HepG2 (cell line): ENCODE measurements around the gene IL17RB. TPM values are rescaled to one million over a fixed set of nuclear protein-coding genes. Genes with fewer than 3 reads are reported as not detected.
A peak's percentile ranks its signal among the peaks of the same experiment; 100 is the strongest.

ENCODE experiments used
- ATAC-seq: fragments of 200-7000 bp; cut with Tn5 transposase; 3 replicates; pipeline ENCODE4 v1.9.1; 2020; ENCODE audit warnings: mild to moderate bottlenecking, moderate library complexity
- BruUV-seq: library from RNA; stranded (reverse); fragments of 400-500 nt; replicated peaks from 2 replicates; lab custom pipeline; 2021; lab: Mats Ljungman, UMichigan
- CTCF ChIA-PET: fragments of 300-600 bp; formaldehyde crosslinking; extraction: SDS; loops from one replicate; lab custom pipeline; 2021; ENCODE audit warnings: low total read pairs, inconsistent platforms, low intra/inter-chr PET ratio; lab: Yijun Ruan, JAX
- POLR2A ChIA-PET: fragments of 350-600 bp; sonication (Branson Sonifier 250); formaldehyde crosslinking; loops from one replicate; lab custom pipeline; 2020; ENCODE audit warnings: antibody characterized with exemption, inconsistent platforms; lab: Yijun Ruan, JAX
- DNase-seq: peaks from one replicate; pipeline ENCODE4 v3.0.0-alpha.2; 2015; ENCODE audit warnings: low spot score
- FAIRE-seq: peaks from 3 replicates; lab custom pipeline; 2011; peaks lifted over from hg19 to GRCh38; lab: Jason Lieb, UNC
- H2AFZ ChIP-seq: one replicate; pipeline ENCODE4 v1.6.1; 2011; ENCODE audit warnings: low read length, inconsistent platforms
- H3K27ac ChIP-seq: fragments of 300-600 bp; 3 replicates; pipeline ENCODE4 v1.8.0; 2011; ENCODE audit warnings: mixed run types, mild to moderate bottlenecking, mixed read lengths, low read length, inconsistent platforms; ENCODE audit not compliant: insufficient read depth; ENCODE audit errors: extremely low read length
- H3K27me3 ChIP-seq, 2 experiments: fragments of 200-600 bp in 1 of 2; 2 replicates in 1 of 2; 3 replicates in 1 of 2; pipeline versions ENCODE4 v1.6.0 to v1.8.0; 2011; ENCODE audit warnings: low read length in 2 of 2, mild to moderate bottlenecking in 2 of 2, moderate library complexity in 2 of 2, inconsistent platforms in 1 of 2; ENCODE audit not compliant: insufficient read depth in 2 of 2, control insufficient read depth in 1 of 2
- H3K36me3 ChIP-seq, 2 experiments: fragments of 200-600 bp in 1 of 2; replicated peaks in 1 of 2; 2 replicates in 1 of 2; 3 replicates in 1 of 2; pipeline versions ENCODE4 v1.5.1 to v1.8.0; 2011; ENCODE audit warnings: low read length in 2 of 2, inconsistent platforms in 1 of 2; ENCODE audit not compliant: insufficient read depth in 2 of 2, control insufficient read depth in 1 of 2
- H3K4me1 ChIP-seq: 2 replicates; pipeline ENCODE4 v1.5.1; 2012; ENCODE audit warnings: low read length, inconsistent platforms; ENCODE audit not compliant: insufficient read depth
- H3K4me2 ChIP-seq: 2 replicates; pipeline ENCODE4 v1.6.0; 2011; ENCODE audit warnings: low read depth, low read length, inconsistent platforms
- H3K4me3 ChIP-seq, 3 experiments: fragments of 200-600 bp in 1 of 3; sonication (generic), shearing (Covaris generic) in 1 of 3; replicated peaks in 1 of 3; 2 replicates each; pipeline ENCODE4 v1.5.1; 2011 to 2016; ENCODE audit warnings: low read length in 3 of 3, inconsistent platforms in 2 of 3, low read depth in 2 of 3, mild to moderate bottlenecking in 2 of 3, control low read depth in 1 of 3, mixed read lengths in 1 of 3; ENCODE audit not compliant: insufficient read depth in 1 of 3
- H3K79me2 ChIP-seq: one replicate; pipeline ENCODE4 v1.6.1; 2011; ENCODE audit warnings: low read length, inconsistent platforms; ENCODE audit not compliant: insufficient read depth
- H3K9ac ChIP-seq: 2 replicates; pipeline ENCODE4 v1.6.0; 2011; ENCODE audit warnings: mild to moderate bottlenecking, low read depth, low read length, inconsistent platforms; ENCODE audit not compliant: insufficient read depth
- H3K9me3 ChIP-seq: 2 replicates; pipeline ENCODE4 v1.5.1; 2012; ENCODE audit warnings: mild to moderate bottlenecking, low read length
- H4K20me1 ChIP-seq: 2 replicates; pipeline ENCODE4 v1.6.0; 2011; ENCODE audit warnings: inconsistent platforms, mild to moderate bottlenecking, low read length, moderate library complexity; ENCODE audit not compliant: insufficient read depth
- CHCHD3 ChIP-seq: sonication (generic); formaldehyde crosslinking; IDR thresholded peaks from 2 replicates; pipeline ENCODE4 v1.8.0; 2022; ENCODE audit warnings: mild to moderate bottlenecking, missing genetic modification reagents, moderate library complexity
- FOXO4 ChIP-seq: sonication (generic); formaldehyde crosslinking; conservative IDR thresholded peaks from 2 replicates; pipeline ENCODE4 v1.8.1; 2023; ENCODE audit warnings: missing genetic modification reagents
- SIX4 ChIP-seq: sonication (generic); formaldehyde crosslinking; IDR thresholded peaks from 2 replicates; pipeline ENCODE4 v1.4.0; 2020; ENCODE audit warnings: missing genetic modification reagents
- ZNF335 ChIP-seq: sonication (generic); formaldehyde crosslinking; IDR thresholded peaks from 2 replicates; pipeline ENCODE4 v1.4.0; 2020; ENCODE audit warnings: missing genetic modification reagents
- ZNF746 ChIP-seq: sonication (generic); formaldehyde crosslinking; IDR thresholded peaks from 2 replicates; pipeline ENCODE4 v1.8.0; 2022; ENCODE audit warnings: mild to moderate bottlenecking, missing genetic modification reagents
- ZNF782 ChIP-seq: sonication (generic); formaldehyde crosslinking; IDR thresholded peaks from 2 replicates; pipeline ENCODE4 v1.4.0; 2020; ENCODE audit warnings: missing genetic modification reagents, mild to moderate bottlenecking, borderline replicate concordance
- ZNF850 ChIP-seq: sonication (generic); formaldehyde crosslinking; conservative IDR thresholded peaks from 2 replicates; pipeline ENCODE4 v1.9.0; 2021; ENCODE audit warnings: mild to moderate bottlenecking, missing genetic modification reagents
- WGBS: methylation state at CpG from one replicate; pipeline ENCODE4 v1.1.6; 2017; ENCODE audit warnings: low lambda C conversion rate; 5-methylcytosine and 5-hydroxymethylcytosine counted together
- in situ Hi-C: cut with HindIII; loops from 2 replicates; pipeline ENCODE4 v1.10.0; 2017; ENCODE audit warnings: low pct_unique_long_range_greater_than_20kb; ENCODE audit not compliant: extremely low pct_ligation_motif_present
- intact Hi-C: fragments of 100-400 bp; cut with micrococcal nuclease; formaldehyde crosslinking; loops from one replicate; pipeline ENCODE4 v1.10.0; 2022; ENCODE audit not compliant: unreplicated experiment
- polyA plus RNA-seq, 8 experiments: library from polyadenylated mRNA; depleted of rRNA in 3 of 8; stranded (reverse) in 7 of 8; unstranded in 1 of 8; fragments of >200 nt; fragmentation: Illumina TruSeq in 4 of 8; extraction: Trizol in 4 of 8; gene quantifications; 2 replicates each; pipeline versions ENCODE4 v1.2.1 to v1.2.3, GENCODE V29; 2011 to 2016; ENCODE audit warnings: low read depth in 4 of 8, missing spikeins in 1 of 8, mixed read lengths in 1 of 8; ENCODE audit not compliant: insufficient read depth in 1 of 8
- total RNA-seq, 5 experiments: library from RNA; depleted of rRNA; stranded (reverse); fragments of >200 nt; fragmentation: Illumina TruSeq; extraction: Trizol; gene quantifications; 2 replicates each; pipeline ENCODE4 v1.2.3, GENCODE V29; 2016; ENCODE audit warnings: low read depth in 1 of 5
- TF ChIP-seq, protein P1 (sequence below): sonication (generic); formaldehyde crosslinking; IDR thresholded peaks from 2 replicates; pipeline ENCODE4 v1.4.0; 2020; ENCODE audit warnings: missing genetic modification reagents, borderline replicate concordance
- TF ChIP-seq, protein P2 (sequence below): sonication (generic); formaldehyde crosslinking; IDR thresholded peaks from 2 replicates; pipeline ENCODE4 v1.9.0; 2022; ENCODE audit warnings: low read depth, missing genetic modification reagents

The IL17RB gene
- total and polyA plus RNA-seq, 2 of the 13 experiments (the other 11 are each of a cell fraction or from before 2014, with no cell fraction given): 130 to 190 TPM

GRCh38 chr3:53823956-53824657 is 22.3 kb upstream of the IL17RB start:
- Histone ChIP-seq H3K4me1 (peaks cover 77% of the 10 kb centered on the region), H2AFZ (no peak overlapping the region), H3K36me3 (peaks cover 44 to 98% of the 10 kb centered on the region in 2 experiments), H3K4me3 (no peak overlapping the region), H3K9me3 (no peaks in the 10 kb centered on the region), H3K79me2 (peaks cover 52% of the 10 kb centered on the region), H3K9ac (no peak overlapping the region), H3K27me3 (no peaks in the 10 kb centered on the region), H3K27ac (no peak overlapping the region), H4K20me1 (peaks cover 56% of the 10 kb centered on the region), H3K4me2 (no peak overlapping the region)
- no peak for DNase-seq
- ChIA-PET POLR2A (interaction anchor here (1.4 to 1.7 kb wide), 2 partner anchors 17 to 21 kb away, joined by 3 to 5 read pairs; no protein-coding TSS in a partner anchor), CTCF (no interaction called here)
- no TSS peak for BruUV-seq
- in situ Hi-C loops (no loop called here), intact Hi-C loops (no loop called here)
- FAIRE-seq: no peak
- 92% methylated on average over 10 of the region's 10 CpGs for WGBS
- peak; percentile 7; the same call in 2 of the 3 replicates for ATAC-seq
- TF ChIP-seq, protein P1, sequence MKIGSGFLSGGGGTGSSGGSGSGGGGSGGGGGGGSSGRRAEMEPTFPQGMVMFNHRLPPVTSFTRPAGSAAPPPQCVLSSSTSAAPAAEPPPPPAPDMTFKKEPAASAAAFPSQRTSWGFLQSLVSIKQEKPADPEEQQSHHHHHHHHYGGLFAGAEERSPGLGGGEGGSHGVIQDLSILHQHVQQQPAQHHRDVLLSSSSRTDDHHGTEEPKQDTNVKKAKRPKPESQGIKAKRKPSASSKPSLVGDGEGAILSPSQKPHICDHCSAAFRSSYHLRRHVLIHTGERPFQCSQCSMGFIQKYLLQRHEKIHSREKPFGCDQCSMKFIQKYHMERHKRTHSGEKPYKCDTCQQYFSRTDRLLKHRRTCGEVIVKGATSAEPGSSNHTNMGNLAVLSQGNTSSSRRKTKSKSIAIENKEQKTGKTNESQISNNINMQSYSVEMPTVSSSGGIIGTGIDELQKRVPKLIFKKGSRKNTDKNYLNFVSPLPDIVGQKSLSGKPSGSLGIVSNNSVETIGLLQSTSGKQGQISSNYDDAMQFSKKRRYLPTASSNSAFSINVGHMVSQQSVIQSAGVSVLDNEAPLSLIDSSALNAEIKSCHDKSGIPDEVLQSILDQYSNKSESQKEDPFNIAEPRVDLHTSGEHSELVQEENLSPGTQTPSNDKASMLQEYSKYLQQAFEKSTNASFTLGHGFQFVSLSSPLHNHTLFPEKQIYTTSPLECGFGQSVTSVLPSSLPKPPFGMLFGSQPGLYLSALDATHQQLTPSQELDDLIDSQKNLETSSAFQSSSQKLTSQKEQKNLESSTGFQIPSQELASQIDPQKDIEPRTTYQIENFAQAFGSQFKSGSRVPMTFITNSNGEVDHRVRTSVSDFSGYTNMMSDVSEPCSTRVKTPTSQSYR: peak; percentile 38; the same call in 1 of the 2 replicates
- no peak for TF ChIP-seq ZNF335 (CRISPR knock-in tag)

- H4K20me1 ChIP-seq: peaks cover 61% of the 10 kb centered on the region
- intact Hi-C loops (no loop called here), in situ Hi-C loops (no loop called here)
- POLR2A ChIA-PET: interaction anchor here (1.4 to 1.7 kb wide), 2 partner anchors 17 to 20 kb away, joined by 3 to 5 read pairs; no protein-coding TSS in a partner anchor
- ATAC-seq (no peak), FAIRE-seq (no peak), DNase-seq (no peak)
- H3K79me2 ChIP-seq: peaks cover 59% of the 10 kb centered on the region
- TF ChIP-seq SIX4 (no peak), CHCHD3 (CRISPR knock-in tag) (no peak), ZNF746 (CRISPR knock-in tag) (no peak), ZNF850 (CRISPR knock-in tag) (no peak), ZNF782 (CRISPR knock-in tag) (no peak), FOXO4 (no peak)
- TF ChIP-seq, protein P2, sequence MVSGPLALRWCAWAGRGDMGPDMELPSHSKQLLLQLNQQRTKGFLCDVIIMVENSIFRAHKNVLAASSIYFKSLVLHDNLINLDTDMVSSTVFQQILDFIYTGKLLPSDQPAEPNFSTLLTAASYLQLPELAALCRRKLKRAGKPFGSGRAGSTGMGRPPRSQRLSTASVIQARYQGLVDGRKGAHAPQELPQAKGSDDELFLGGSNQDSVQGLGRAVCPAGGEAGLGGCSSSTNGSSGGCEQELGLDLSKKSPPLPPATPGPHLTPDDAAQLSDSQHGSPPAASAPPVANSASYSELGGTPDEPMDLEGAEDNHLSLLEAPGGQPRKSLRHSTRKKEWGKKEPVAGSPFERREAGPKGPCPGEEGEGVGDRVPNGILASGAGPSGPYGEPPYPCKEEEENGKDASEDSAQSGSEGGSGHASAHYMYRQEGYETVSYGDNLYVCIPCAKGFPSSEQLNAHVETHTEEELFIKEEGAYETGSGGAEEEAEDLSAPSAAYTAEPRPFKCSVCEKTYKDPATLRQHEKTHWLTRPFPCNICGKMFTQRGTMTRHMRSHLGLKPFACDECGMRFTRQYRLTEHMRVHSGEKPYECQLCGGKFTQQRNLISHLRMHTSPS (CRISPR knock-in tag): no peak
- CTCF ChIA-PET: no interaction called here
- no peak overlapping the region for H2AFZ ChIP-seq
- BruUV-seq: no TSS peak
- no peaks in the 10 kb centered on the region for H3K9me3 ChIP-seq
- no peaks in the 10 kb centered on the region for H3K27me3 ChIP-seq
- H3K4me1 ChIP-seq: peaks cover 77% of the 10 kb centered on the region
- H3K4me2 ChIP-seq: no peak overlapping the region
- H3K27ac ChIP-seq: no peak overlapping the region
- H3K36me3 ChIP-seq: peaks cover 42 to 97% of the 10 kb centered on the region in 2 experiments
- WGBS: 100% methylated on average over 4 of the region's 4 CpGs
- no peak overlapping the region for H3K4me3 ChIP-seq
- no peak overlapping the region for H3K9ac ChIP-seq
Measured at GRCh38 chr3:53824795-53825194, 21.6 kb upstream of the IL17RB start.
